Right lobe of liver (tissue), 6 donors: Measurements from ENCODE around the gene RAB34. TPM values are rescaled to one million over a fixed set of nuclear protein-coding genes. Genes with fewer than 3 reads are reported as not detected.

ENCODE experiments used
- ATAC-seq, 4 donors: fragments of 200-7000 bp; cut with Tn5 transposase; one replicate each; pipeline ENCODE4 v1.9.1; 2020; ENCODE audit warnings: mild to moderate bottlenecking in 4 of 4, moderate library complexity in 4 of 4
- DNase-seq, 3 donors: peaks; one replicate each; pipeline ENCODE4 v3.0.0-alpha.2; 2020
- H3K27ac ChIP-seq, 3 donors: fragments of 200-600 bp; one replicate each; pipeline ENCODE4 v1.8.0; 2022
- H3K27me3 ChIP-seq, 2 donors: fragments of 200-600 bp; one replicate each; pipeline ENCODE4 v1.8.0; 2022
- H3K36me3 ChIP-seq, 4 donors: fragments of 200-600 bp; sonication (generic) in 1 of 4; one replicate each; pipeline versions ENCODE4 v1.5.1 to v1.8.0; 2017 to 2022; ENCODE audit warnings: control low read depth in 1 of 4
- H3K4me1 ChIP-seq, 4 donors: fragments of 200-600 bp; sonication (generic) in 1 of 4; one replicate each; pipeline versions ENCODE4 v1.5.1 to v1.8.0; 2017 to 2022; ENCODE audit warnings: control low read depth in 1 of 4
- H3K4me3 ChIP-seq, 3 donors: fragments of 200-600 bp; one replicate each; pipeline ENCODE4 v1.8.0; 2022
- H3K9me3 ChIP-seq, 4 donors: fragments of 200-600 bp; sonication (generic) in 1 of 4; one replicate each; pipeline versions ENCODE4 v1.5.1 to v1.8.0; 2017 to 2022; ENCODE audit warnings: control low read depth in 1 of 4
- CTCF ChIP-seq, 4 donors: fragments of 200-600 bp in 3 of 4; fragments of 450-650 bp in 1 of 4; IDR thresholded peaks; one replicate each; pipeline versions ENCODE4 v1.5.1 to v1.8.0; 2016 to 2022; ENCODE audit warnings: antibody characterized with exemption in 4 of 4, mild to moderate bottlenecking in 2 of 4
- POLR2A ChIP-seq: fragments of 450-650 bp; IDR thresholded peaks from one replicate; pipeline ENCODE4 v1.6.1; 2017; ENCODE audit warnings: antibody characterized with exemption, mild to moderate bottlenecking
- WGBS: methylation state at CpG from one replicate; pipeline ENCODE4 v1.1.6; 2018; ENCODE audit warnings: low coverage, low lambda C conversion rate; ENCODE audit not compliant: insufficient coverage; ENCODE audit errors: missing lambda C conversion rate; 5-methylcytosine and 5-hydroxymethylcytosine counted together
- intact Hi-C, 2 donors: fragments of 100-400 bp; cut with DNase I; formaldehyde crosslinking; loops; one replicate each; pipeline versions ENCODE4 v1.11.2 to v1.14.1; 2022
- total RNA-seq, 6 experiments: library from RNA; depleted of rRNA in 2 of 6; stranded (reverse); fragments of >200 nt in 2 of 6; fragmentation: NEBNext Ultra II Directional in 3 of 6; extraction: Animal tissue kit (Norgen Biotek cat#: 25700) in 3 of 6; gene quantifications; one replicate each; pipeline versions ENCODE4 v1.1.0 to v1.2.4, GENCODE V29; 2016 to 2023
- donor health status: DM: no; HTN: yes; CAD: no.
- donor health status: DM: no; HTN: no; CAD: no.
- donor health status: DM: no; HTN: no; CAD: no.
- donor health status: DM: no; HTN: yes; CAD: no.
- donor health status: DM: no; HTN: yes; CAD: no.

The RAB34 gene
- total RNA-seq, 6 experiments from 2014 or later, result 2.5 to 12.5 (median 4.7) TPM

- Histone ChIP-seq H3K36me3 (peaks cover 4 to 26% (median 15%) of the 10 kb centered on the region in 4 donors), H3K4me1 (peaks cover 0 to 20% (median 7%) of the 10 kb centered on the region in 4 donors)
- WGBS, result 57% methylated on average over 17 of the region's 18 CpGs
These were observed 809 bp upstream of the RAB34 start for GRCh38 chr17:28718333-28719020.

GRCh38 chr17:28716740-28717577 lies 709 bp downstream of the RAB34 start:
- TF ChIP-seq POLR2A (no peak), CTCF (IDR thresholded peaks at IDR 0.05) (no peak)
- peaks cover 0 to 20% (median 7%) of the 10 kb centered on the region in 4 donors for H3K4me1 ChIP-seq
- H3K27me3 ChIP-seq, result no peaks in the 10 kb centered on the region
- intact Hi-C loops, result no loop called here
- no peak for ATAC-seq
- H3K9me3 ChIP-seq, result no peaks in the 10 kb centered on the region
- WGBS, result 13% methylated on average over 3 of the region's 63 CpGs
- DNase-seq, result peak in 1 of 3 donors; percentile 49
- peak overlapping the region; percentile 47 to 59 (median 51) for H3K27ac ChIP-seq
- peak overlapping the region; percentile 41 to 44 (median 41) for H3K4me3 ChIP-seq
- H3K36me3 ChIP-seq, result peaks cover 0 to 12% (median 4%) of the 10 kb centered on the region in 4 donors

More at GRCh38 chr17:28718333-28719020, 809 bp upstream of the RAB34 start:
- no peak overlapping the region for H3K4me3 ChIP-seq
- peak overlapping the region; percentile 47 to 67 (median 51) for H3K27ac ChIP-seq
- no peak for TF ChIP-seq CTCF (IDR thresholded peaks at IDR 0.05)
- TF ChIP-seq POLR2A, result no peak
- no peaks in the 10 kb centered on the region for H3K27me3 ChIP-seq
- DNase-seq, result no peak
- ATAC-seq, result no peak
- no peaks in the 10 kb centered on the region for H3K9me3 ChIP-seq
- intact Hi-C loops, result no loop called here

- Histone ChIP-seq H3K27me3 (no peaks in the 10 kb centered on the region), H3K9me3 (no peaks in the 10 kb centered on the region), H3K36me3 (no peaks in the 10 kb centered on the region), H3K27ac (no peak overlapping the region), H3K4me3 (no peak overlapping the region), H3K4me1 (peaks cover 0 to 10% (median 3%) of the 10 kb centered on the region in 4 donors)
- intact Hi-C loops, result no loop called here
- WGBS, result 100% methylated on average over 1 of the region's 2 CpGs
- TF ChIP-seq CTCF (IDR thresholded peaks at IDR 0.05) (no peak), POLR2A (no peak)
- DNase-seq, result no peak
- ATAC-seq, result no peak
These were observed 2.5 kb downstream of the RAB34 start for GRCh38 chr17:28715217-28715616.

GRCh38 chr17:28714281-28714680 lies 3.4 kb downstream of the RAB34 start:
- no CpG with 5 or more reads among the region's 3 CpGs for WGBS
- peaks cover 0 to 10% (median 5%) of the 10 kb centered on the region in 4 donors for H3K4me1 ChIP-seq
- intact Hi-C loops, result no loop called here

More at GRCh38 chr17:28714281-28714680, 3.4 kb downstream of the RAB34 start:
- Histone ChIP-seq H3K36me3 (no peaks in the 10 kb centered on the region), H3K27me3 (no peaks in the 10 kb centered on the region), H3K4me3 (no peak overlapping the region), H3K27ac (no peak overlapping the region), H3K9me3 (no peaks in the 10 kb centered on the region)
- no peak for ATAC-seq
- DNase-seq, result no peak
- TF ChIP-seq POLR2A (no peak), CTCF (IDR thresholded peaks at IDR 0.05) (no peak)
